ENCODE measurements around the gene EML6. TPM values are rescaled to one million over a fixed set of nuclear protein-coding genes. Genes with fewer than 3 reads are reported as not detected.
"Not testable (repeated sequence)": the region's sequence is repeated elsewhere in the genome, so short reads cannot be mapped to it uniquely, and the experiment has no call there.

EML6 gene
- total RNA-seq, 3 donors from 2014 or later = 3.4 to 7.3 (median 5.3) TPM

GRCh38 chr2:54986264-54986663, 262.8 kb downstream of the EML6 start:
- DNase-seq (no peak), ATAC-seq (no peak)
- intact Hi-C loops (cut with DNase I, micrococcal nuclease) = no loop called here
- Histone ChIP-seq H3K36me3 (ENCODE audit: low read depth) (no peaks in the 10 kb centered on the region), H3K9me3 (no peaks in the 10 kb centered on the region), H3K4me1 (ENCODE audit: low read depth) (no peaks in the 10 kb centered on the region), H3K4me3 (no peak overlapping the region)
- no peak for TF ChIP-seq CTCF (IDR thresholded peaks at IDR 0.05)

GRCh38 chr2:54988612-54989011, 265.1 kb downstream of the EML6 start:
- TF ChIP-seq CTCF (IDR thresholded peaks at IDR 0.05) = no peak
- ATAC-seq = no peak
- intact Hi-C loops (cut with DNase I, micrococcal nuclease) = no loop called here

GRCh38 chr2:54990694-54991093, 267.2 kb downstream of the EML6 start:
- H3K4me1 ChIP-seq (ENCODE audit: low read depth); DNase-seq; intact Hi-C loops (cut with DNase I, micrococcal nuclease); H3K36me3 ChIP-seq (ENCODE audit: low read depth); H3K4me3 ChIP-seq; H3K9me3 ChIP-seq; ATAC-seq: not testable (repeated sequence)

More at GRCh38 chr2:54988612-54989011, 265.1 kb downstream of the EML6 start:
- H3K4me1 ChIP-seq (ENCODE audit: low read depth) = no peaks in the 10 kb centered on the region
- H3K36me3 ChIP-seq (ENCODE audit: low read depth) = no peaks in the 10 kb centered on the region
- no peak for DNase-seq
- no peak overlapping the region for H3K4me3 ChIP-seq
- H3K9me3 ChIP-seq = no peaks in the 10 kb centered on the region

GRCh38 chr2:54995553-54995952, 272.1 kb downstream of the EML6 start:
- intact Hi-C loops (cut with DNase I, micrococcal nuclease) = no loop called here
- ATAC-seq (no peak), DNase-seq (no peak)
- Histone ChIP-seq H3K36me3 (ENCODE audit: low read depth) (no peaks in the 10 kb centered on the region), H3K4me3 (no peak overlapping the region), H3K4me1 (ENCODE audit: low read depth) (peaks cover 23% of the 10 kb centered on the region), H3K9me3 (no peaks in the 10 kb centered on the region)
- no peak for TF ChIP-seq CTCF (IDR thresholded peaks at IDR 0.05)

- DNase-seq = no peak
- no peak for TF ChIP-seq CTCF (IDR thresholded peaks at IDR 0.05)
- Histone ChIP-seq H3K4me3 (no peak overlapping the region), H3K4me1 (ENCODE audit: low read depth) (peaks cover 23% of the 10 kb centered on the region), H3K9me3 (no peaks in the 10 kb centered on the region), H3K36me3 (ENCODE audit: low read depth) (no peaks in the 10 kb centered on the region)
- ATAC-seq = no peak
- intact Hi-C loops (cut with DNase I, micrococcal nuclease) = no loop called here
These were observed 274.4 kb downstream of the EML6 start for GRCh38 chr2:54997826-54998225.

GRCh38 chr2:54999182-54999581, 275.7 kb downstream of the EML6 start:
- Histone ChIP-seq H3K4me1 (ENCODE audit: low read depth) (peaks cover 23% of the 10 kb centered on the region), H3K4me3 (no peak overlapping the region), H3K36me3 (ENCODE audit: low read depth) (no peaks in the 10 kb centered on the region), H3K9me3 (no peaks in the 10 kb centered on the region)
- DNase-seq = no peak
- ATAC-seq = no peak
- TF ChIP-seq CTCF (IDR thresholded peaks at IDR 0.05) = no peak
- intact Hi-C loops (cut with DNase I, micrococcal nuclease) = no loop called here

Data from mucosa of descending colon (tissue), 3 donors.